Parathyroid adenoma (tissue), 2 donors: ENCODE data around the gene AKT3.

Experiments used
- H2AFZ ChIP-seq: fragments of 300-600 bp; sonication (generic); one replicate; pipeline ENCODE4 v1.7.0; 2017; ENCODE audit warnings: antibody characterized with exemption, mild to moderate bottlenecking
- H3K27ac ChIP-seq: fragments of 300-600 bp; sonication (generic); one replicate; pipeline ENCODE4 v1.7.0; 2017
- H3K27me3 ChIP-seq: fragments of 300-600 bp; sonication (generic); one replicate; pipeline ENCODE4 v1.7.0; 2017; ENCODE audit warnings: low read length; ENCODE audit not compliant: control insufficient read depth, insufficient read depth
- H3K36me3 ChIP-seq: fragments of 300-600 bp; sonication (generic); one replicate; pipeline ENCODE4 v1.7.0; 2017; ENCODE audit warnings: low read length; ENCODE audit not compliant: control insufficient read depth, insufficient read depth
- H3K4me1 ChIP-seq: fragments of 300-600 bp; sonication (generic); one replicate; pipeline ENCODE4 v1.7.0; 2017; ENCODE audit warnings: control low read depth
- H3K4me2 ChIP-seq: fragments of 300-600 bp; sonication (generic); one replicate; pipeline ENCODE4 v1.7.0; 2017; ENCODE audit warnings: low read length
- H3K4me3 ChIP-seq: fragments of 300-600 bp; sonication (generic); one replicate; pipeline ENCODE4 v1.7.0; 2017; ENCODE audit warnings: low read depth, low read length
- H3K79me2 ChIP-seq: fragments of 300-600 bp; sonication (generic); one replicate; pipeline ENCODE4 v1.7.0; 2017; ENCODE audit warnings: control low read depth
- H3K9ac ChIP-seq: fragments of 300-600 bp; sonication (generic); one replicate; pipeline ENCODE4 v1.7.0; 2017; ENCODE audit warnings: mild to moderate bottlenecking
- H3K9me3 ChIP-seq: fragments of 300-600 bp; sonication (generic); one replicate; pipeline ENCODE4 v1.7.0; 2017; ENCODE audit warnings: low read length; ENCODE audit not compliant: control insufficient read depth
- TF ChIP-seq, protein P1 (sequence below): fragments of 300-600 bp; sonication (generic); IDR thresholded peaks from one replicate; pipeline ENCODE4 v1.7.0; 2017; ENCODE audit warnings: antibody characterized with exemption, mild to moderate bottlenecking
- donor health status: primary hyperparathyroidism.

AKT3 gene

DNA sequence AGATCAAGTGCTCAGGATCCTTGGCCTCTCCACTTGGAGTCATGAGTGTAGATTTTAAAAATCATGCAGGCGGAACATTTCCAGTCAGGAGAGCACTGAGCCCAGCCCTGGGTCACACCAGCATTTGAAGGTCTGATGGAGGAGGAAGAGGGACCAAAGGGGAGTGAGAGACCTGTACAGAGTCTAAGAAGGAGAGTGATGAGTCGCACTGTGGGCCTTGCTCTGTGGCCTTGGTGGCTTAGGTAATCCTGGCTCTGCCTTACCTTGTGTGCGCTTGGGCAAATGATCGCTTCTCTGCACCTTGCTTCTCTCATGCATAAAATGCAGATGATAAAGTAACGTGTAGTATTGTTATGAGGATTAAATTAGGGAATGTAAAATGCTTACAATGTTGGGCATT is 368.9 kb downstream of the AKT3 start:
- no peak overlapping the region for H2AFZ ChIP-seq
- TF ChIP-seq, protein P1, sequence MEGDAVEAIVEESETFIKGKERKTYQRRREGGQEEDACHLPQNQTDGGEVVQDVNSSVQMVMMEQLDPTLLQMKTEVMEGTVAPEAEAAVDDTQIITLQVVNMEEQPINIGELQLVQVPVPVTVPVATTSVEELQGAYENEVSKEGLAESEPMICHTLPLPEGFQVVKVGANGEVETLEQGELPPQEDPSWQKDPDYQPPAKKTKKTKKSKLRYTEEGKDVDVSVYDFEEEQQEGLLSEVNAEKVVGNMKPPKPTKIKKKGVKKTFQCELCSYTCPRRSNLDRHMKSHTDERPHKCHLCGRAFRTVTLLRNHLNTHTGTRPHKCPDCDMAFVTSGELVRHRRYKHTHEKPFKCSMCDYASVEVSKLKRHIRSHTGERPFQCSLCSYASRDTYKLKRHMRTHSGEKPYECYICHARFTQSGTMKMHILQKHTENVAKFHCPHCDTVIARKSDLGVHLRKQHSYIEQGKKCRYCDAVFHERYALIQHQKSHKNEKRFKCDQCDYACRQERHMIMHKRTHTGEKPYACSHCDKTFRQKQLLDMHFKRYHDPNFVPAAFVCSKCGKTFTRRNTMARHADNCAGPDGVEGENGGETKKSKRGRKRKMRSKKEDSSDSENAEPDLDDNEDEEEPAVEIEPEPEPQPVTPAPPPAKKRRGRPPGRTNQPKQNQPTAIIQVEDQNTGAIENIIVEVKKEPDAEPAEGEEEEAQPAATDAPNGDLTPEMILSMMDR, result no peak
- no peaks in the 10 kb centered on the region for H3K79me2 ChIP-seq
- no peaks in the 10 kb centered on the region for H3K9me3 ChIP-seq
- H3K4me2 ChIP-seq, result no peak overlapping the region
- no peak overlapping the region for H3K9ac ChIP-seq
- no peaks in the 10 kb centered on the region for H3K36me3 ChIP-seq
- no peak overlapping the region for H3K4me3 ChIP-seq
- H3K4me1 ChIP-seq, result no peaks in the 10 kb centered on the region
- H3K27ac ChIP-seq, result no peak overlapping the region
- no peaks in the 10 kb centered on the region for H3K27me3 ChIP-seq

DNA sequence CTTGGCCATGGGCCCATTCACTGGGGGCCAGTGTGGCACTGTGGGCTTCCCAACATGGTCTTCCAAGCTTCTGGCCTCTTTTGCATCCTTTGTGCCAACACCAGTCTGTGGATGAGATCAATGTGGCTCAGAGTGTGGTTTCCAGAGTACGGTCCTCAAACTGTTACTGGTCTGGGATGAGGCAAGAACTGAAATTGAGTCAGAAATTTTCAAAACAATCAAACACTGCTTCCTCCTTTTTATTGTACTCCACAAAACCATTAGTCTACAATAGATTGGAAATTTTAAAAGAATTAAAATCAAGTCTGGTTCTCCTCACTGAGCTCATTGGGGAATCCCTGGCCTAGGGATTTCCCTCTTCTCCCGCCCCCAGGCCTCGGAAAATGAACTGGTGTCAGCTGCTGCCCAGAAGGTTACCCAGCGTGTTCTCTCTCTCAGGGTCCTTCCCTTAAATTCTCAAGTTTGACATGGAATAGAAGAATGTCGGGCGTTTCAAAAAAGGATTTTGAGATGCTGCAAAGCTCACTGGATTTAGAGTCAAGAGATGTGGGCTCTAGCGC is 372.2 kb downstream of the AKT3 start:
- Histone ChIP-seq H3K79me2 (no peaks in the 10 kb centered on the region), H3K9me3 (no peaks in the 10 kb centered on the region), H3K9ac (no peak overlapping the region), H2AFZ (no peak overlapping the region), H3K27ac (no peak overlapping the region), H3K27me3 (no peaks in the 10 kb centered on the region), H3K36me3 (no peaks in the 10 kb centered on the region), H3K4me3 (no peak overlapping the region), H3K4me2 (no peak overlapping the region), H3K4me1 (no peaks in the 10 kb centered on the region)
- TF ChIP-seq, protein P1, result no peak

DNA sequence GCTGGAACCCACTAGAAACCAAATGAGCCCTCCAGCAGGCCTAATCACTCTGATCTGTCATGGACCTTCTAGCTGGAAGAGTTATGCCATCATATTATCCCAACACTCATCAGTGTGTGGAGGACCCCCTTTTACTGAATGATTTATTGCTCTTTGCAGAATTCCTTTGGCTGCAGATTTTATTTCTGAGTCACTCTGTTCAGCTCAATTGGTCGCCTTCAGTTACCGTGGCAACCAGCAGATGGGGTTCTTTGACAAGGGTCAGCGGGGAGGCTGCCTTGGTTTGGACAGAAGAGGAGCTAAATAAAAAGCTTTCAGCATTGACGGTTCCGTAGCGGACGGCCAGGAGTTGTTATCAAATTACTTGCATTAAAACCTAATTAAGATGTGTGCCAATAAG is 374.1 kb downstream of the AKT3 start:
- H3K36me3 ChIP-seq, result no peaks in the 10 kb centered on the region
- H2AFZ ChIP-seq, result no peak overlapping the region
- no peaks in the 10 kb centered on the region for H3K4me1 ChIP-seq
- no peaks in the 10 kb centered on the region for H3K9me3 ChIP-seq
- H3K4me2 ChIP-seq, result no peak overlapping the region
- H3K9ac ChIP-seq, result no peak overlapping the region
- H3K79me2 ChIP-seq, result no peaks in the 10 kb centered on the region
- H3K27me3 ChIP-seq, result no peaks in the 10 kb centered on the region
- TF ChIP-seq, protein P1, result peak; percentile 41
- no peak overlapping the region for H3K27ac ChIP-seq
- no peak overlapping the region for H3K4me3 ChIP-seq

GRCh38 chr1:243474906-243475305 is 375.1 kb downstream of the AKT3 start:
- no peak overlapping the region for H3K4me2 ChIP-seq
- no peaks in the 10 kb centered on the region for H3K79me2 ChIP-seq
- no peaks in the 10 kb centered on the region for H3K36me3 ChIP-seq
- no peaks in the 10 kb centered on the region for H3K4me1 ChIP-seq
- no peak overlapping the region for H3K4me3 ChIP-seq
- TF ChIP-seq, protein P1, result no peak
- no peak overlapping the region for H2AFZ ChIP-seq
- no peaks in the 10 kb centered on the region for H3K9me3 ChIP-seq
- no peak overlapping the region for H3K9ac ChIP-seq
- no peak overlapping the region for H3K27ac ChIP-seq
- H3K27me3 ChIP-seq, result no peaks in the 10 kb centered on the region

- Histone ChIP-seq H3K36me3 (no peaks in the 10 kb centered on the region), H2AFZ (no peak overlapping the region), H3K27me3 (no peaks in the 10 kb centered on the region), H3K4me1 (no peaks in the 10 kb centered on the region), H3K4me2 (no peak overlapping the region), H3K9ac (no peak overlapping the region), H3K79me2 (no peaks in the 10 kb centered on the region), H3K9me3 (no peaks in the 10 kb centered on the region), H3K4me3 (no peak overlapping the region), H3K27ac (no peak overlapping the region)
- TF ChIP-seq, protein P1, result no peak
Measured at GRCh38 chr1:243474136-243474881, 375.7 kb downstream of the AKT3 start.
